Amniotic epithelial cell (primary cell): ENCODE measurements around the gene MYH11.
"Not testable (repeated sequence)": the region's sequence is repeated elsewhere in the genome, so short reads cannot be mapped to it uniquely, and the experiment has no call there.

Source experiments
- DNase-seq: peaks from one replicate; pipeline ENCODE4 v3.0.0-alpha.2; 2010; ENCODE audit warnings: low read depth

MYH11 gene

GRCh38 chr16:15749985-15750384, 106.8 kb downstream of the MYH11 start:
- DNase-seq = no peak

- no peak for DNase-seq
Observed at GRCh38 chr16:15749371-15749770, 107.5 kb downstream of the MYH11 start.

- DNase-seq = no peak
Observed at GRCh38 chr16:15748654-15749053, 108.2 kb downstream of the MYH11 start.

- DNase-seq = no peak
Observed at GRCh38 chr16:15747937-15748336, 108.9 kb downstream of the MYH11 start.

- no peak for DNase-seq
Observed at GRCh38 chr16:15746332-15746731, 110.5 kb downstream of the MYH11 start.

GRCh38 chr16:15743657-15744056, 113.2 kb downstream of the MYH11 start:
- no peak for DNase-seq

GRCh38 chr16:15742716-15743115, 114.1 kb downstream of the MYH11 start:
- DNase-seq = no peak

- no peak for DNase-seq
Observed at GRCh38 chr16:15741207-15741871, 115.5 kb downstream of the MYH11 start.

GRCh38 chr16:15739950-15740349, 116.9 kb downstream of the MYH11 start:
- no peak for DNase-seq

- no peak for DNase-seq
Observed at GRCh38 chr16:15739464-15739863, 117.4 kb downstream of the MYH11 start.

GRCh38 chr16:15737140-15737644, 119.6 kb downstream of the MYH11 start:
- DNase-seq = no peak

- DNase-seq = no peak
Observed at GRCh38 chr16:15736529-15736928, 120.3 kb downstream of the MYH11 start.

- DNase-seq = no peak
Observed at GRCh38 chr16:15735610-15736009, 121.2 kb downstream of the MYH11 start.

- DNase-seq = no peak
Observed at GRCh38 chr16:15732416-15732815, 124.4 kb downstream of the MYH11 start.

GRCh38 chr16:15729152-15729551, 127.7 kb downstream of the MYH11 start:
- DNase-seq = no peak

- DNase-seq = not testable (repeated sequence)
Observed at GRCh38 chr16:15727697-15728096, 129.1 kb downstream of the MYH11 start.

- no peak for DNase-seq
Observed at GRCh38 chr16:15726715-15727114, 130.1 kb downstream of the MYH11 start.

- DNase-seq = no peak
Observed at GRCh38 chr16:15725641-15726240, 131.1 kb downstream of the MYH11 start.

- no peak for DNase-seq
Observed at GRCh38 chr16:15723808-15724207, 133.0 kb downstream of the MYH11 start.

GRCh38 chr16:15721018-15721417, 135.8 kb downstream of the MYH11 start:
- DNase-seq = no peak

- DNase-seq = no peak
Observed at GRCh38 chr16:15716694-15717447, 140.0 kb downstream of the MYH11 start.

- DNase-seq = no peak
Observed at GRCh38 chr16:15715221-15715620, 141.6 kb downstream of the MYH11 start.
